ENCODE results near the gene ZNF878. TPM values are rescaled to one million over a fixed set of nuclear protein-coding genes. Genes with fewer than 3 reads are reported as not detected.

Gene ZNF878
- total RNA-seq, 1 experiment from 2014 or later, result not detected

DNA sequence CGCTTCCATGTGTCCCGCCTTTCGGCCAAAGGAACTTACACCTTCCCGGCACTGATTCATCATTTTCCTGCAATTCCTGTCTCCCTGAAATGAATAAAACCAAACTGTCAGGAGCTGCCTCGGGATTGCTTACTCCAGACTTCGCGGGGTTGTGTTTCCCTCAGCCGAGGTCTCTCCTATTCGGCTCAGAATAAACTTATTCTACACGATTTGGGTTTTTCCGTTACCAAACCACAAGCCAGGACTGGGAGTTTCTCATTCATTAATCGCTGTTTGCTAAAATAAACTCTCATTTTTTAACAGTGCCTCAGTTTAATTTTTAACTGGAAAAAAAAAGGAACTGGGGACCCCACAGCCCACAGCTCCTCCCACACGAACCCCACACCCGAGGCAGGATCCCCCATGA is 667 bp downstream of the ZNF878 start:
- H3K79me2 ChIP-seq (ENCODE audit: insufficient read depth, low read length), result no peaks in the 10 kb centered on the region
- H3K9me3 ChIP-seq (ENCODE audit: control insufficient read depth in 1 of 2, insufficient read depth in 1 of 2, low read depth in 1 of 2, low read length in 2 of 2), result peaks cover 0 to 12% of the 10 kb centered on the region in 2 experiments; a peak in 2 of 4 replicates
- intact Hi-C loops (cut with micrococcal nuclease), result no loop called here
- no peak overlapping the region for H3K9ac ChIP-seq (ENCODE audit: low read length)
- H3K9me2 ChIP-seq (ENCODE audit: insufficient read depth), result no peaks in the 10 kb centered on the region
- H4K20me1 ChIP-seq (ENCODE audit: insufficient read depth), result no peaks in the 10 kb centered on the region
- H3K36me3 ChIP-seq (ENCODE audit: control insufficient read depth in 1 of 2, insufficient read depth in 2 of 2, low read length in 2 of 2), result no peaks in the 10 kb centered on the region
- no TSS peak for BruUV-seq (replicated peaks)
- no peak overlapping the region for H3K4me2 ChIP-seq (ENCODE audit: low read length)
- ChIA-PET RAD21 (ENCODE audit: low non-redundant PET in 1 of 2, low total read pairs in 2 of 2, uncharacterized antibody in 2 of 2, unreplicated experiment in 2 of 2) (no interaction called here), CTCF (no interaction called here), POLR2A (no interaction called here)
- H3K27ac ChIP-seq (ENCODE audit: low read depth, low read length), result no peak overlapping the region
- DNase-seq (ENCODE audit: low read depth, low spot score), result no peak
- no peaks in the 10 kb centered on the region for H3K4me1 ChIP-seq (ENCODE audit: control insufficient read depth in 1 of 2, insufficient read depth in 2 of 2, low read length in 2 of 2)
- H3K4me3 ChIP-seq (replicated peaks in 1 of 2; ENCODE audit: low read depth in 1 of 2, low read length in 2 of 2), result no peak overlapping the region
- no peaks in the 10 kb centered on the region for H3K27me3 ChIP-seq (ENCODE audit: insufficient read depth, low read length)
- no peak for ATAC-seq
- H2AFZ ChIP-seq (ENCODE audit: low read depth, low read length, poor library complexity, severe bottlenecking), result no peak overlapping the region
- no peak for TF ChIP-seq CTCF (IDR thresholded peaks at IDR 0.05 in 2 of 3, conservative IDR thresholded peaks at IDR 0.05 in 1 of 3; ENCODE audit: borderline replicate concordance in 1 of 3, insufficient read depth in 1 of 3, low read depth in 2 of 3, low read length in 2 of 3)
- no peak for TF ChIP-seq POLR2A (IDR thresholded peaks at IDR 0.05; ENCODE audit: borderline replicate concordance, extremely low read depth, insufficient read depth, insufficient read length)
- TF ChIP-seq RAD21 (IDR thresholded peaks at IDR 0.05; ENCODE audit: low read depth), result no peak
- TF ChIP-seq ZBTB33 (IDR thresholded peaks at IDR 0.05; ENCODE audit: extremely low read depth, insufficient replicate concordance, low read length), result no peak
- TF ChIP-seq JUND (IDR thresholded peaks at IDR 0.05), result no peak
- no peak for TF ChIP-seq MAX (IDR thresholded peaks at IDR 0.05)
- no peak for TF ChIP-seq CEBPB (IDR thresholded peaks at IDR 0.05; ENCODE audit: low read depth)
- TF ChIP-seq SP1 (IDR thresholded peaks at IDR 0.05; ENCODE audit: low read depth), result no peak
- TF ChIP-seq ATF3 (IDR thresholded peaks at IDR 0.05), result no peak
- no peak for TF ChIP-seq SIN3A (IDR thresholded peaks at IDR 0.05; ENCODE audit: low read depth)
- TF ChIP-seq TCF7L2 (IDR thresholded peaks at IDR 0.05; ENCODE audit: borderline replicate concordance, extremely low read depth, insufficient read depth, insufficient read length), result no peak

All from HCT116 (cell line).